SK-N-SH treated with all-trans-retinoic acid at 6 μM for 48 hours (cell line): Measurements from ENCODE around the gene DROSHA.

Source experiments
- CSDC2 ChIP-seq: fragments of 250-450 bp; sonication (Bioruptor Pico); IDR thresholded peaks from 2 replicates; pipeline ENCODE4 v1.5.0; 2020; ENCODE audit warnings: mild to moderate bottlenecking, moderate library complexity
- ESRRG ChIP-seq: fragments of 250-450 bp; sonication (Bioruptor Pico); IDR thresholded peaks from 2 replicates; pipeline ENCODE4 v1.6.1; 2021; ENCODE audit warnings: mild to moderate bottlenecking
- OSR1 ChIP-seq: fragments of 250-450 bp; sonication (Bioruptor Pico); IDR thresholded peaks from 2 replicates; pipeline ENCODE4 v1.8.0; 2022; ENCODE audit warnings: moderate library complexity, mild to moderate bottlenecking, inconsistent platforms
- PATZ1 ChIP-seq: fragments of 250-450 bp; sonication (Bioruptor Pico); IDR thresholded peaks from 2 replicates; pipeline ENCODE4 v1.8.0; 2020; ENCODE audit warnings: mild to moderate bottlenecking, moderate library complexity, borderline replicate concordance
- ZFP30 ChIP-seq: fragments of 450-650 bp; formaldehyde crosslinking; IDR thresholded peaks from 2 replicates; pipeline ENCODE4 v1.5.0; 2022; ENCODE audit warnings: mild to moderate bottlenecking, moderate library complexity
- ZNF70 ChIP-seq: fragments of 450-650 bp; formaldehyde crosslinking; IDR thresholded peaks from 2 replicates; pipeline ENCODE4 v1.5.0; 2020; ENCODE audit warnings: mild to moderate bottlenecking, moderate library complexity

GRCh38 chr5:31464081-31464480, 67.8 kb downstream of the DROSHA start:
- TF ChIP-seq OSR1: no peak
- TF ChIP-seq ZFP30 (CRISPR knock-in tag): no peak
- no peak for TF ChIP-seq CSDC2
- TF ChIP-seq PATZ1 (CRISPR knock-in tag): no peak
- no peak for TF ChIP-seq ESRRG (CRISPR knock-in tag)
- TF ChIP-seq ZNF70 (CRISPR knock-in tag): no peak
